ENCODE measurements around the gene CDH15. TPM values are rescaled to one million over a fixed set of nuclear protein-coding genes. Genes with fewer than 3 reads are reported as not detected.
A peak's percentile ranks its signal among the peaks of the same experiment; 100 is the strongest.

CDH15 gene
- total and polyA plus RNA-seq, 9 of the 15 experiments (the other 6 are each of a cell fraction or from before 2014, with no cell fraction given) = 0.07 to 0.18 TPM; not detected in 7

DNA sequence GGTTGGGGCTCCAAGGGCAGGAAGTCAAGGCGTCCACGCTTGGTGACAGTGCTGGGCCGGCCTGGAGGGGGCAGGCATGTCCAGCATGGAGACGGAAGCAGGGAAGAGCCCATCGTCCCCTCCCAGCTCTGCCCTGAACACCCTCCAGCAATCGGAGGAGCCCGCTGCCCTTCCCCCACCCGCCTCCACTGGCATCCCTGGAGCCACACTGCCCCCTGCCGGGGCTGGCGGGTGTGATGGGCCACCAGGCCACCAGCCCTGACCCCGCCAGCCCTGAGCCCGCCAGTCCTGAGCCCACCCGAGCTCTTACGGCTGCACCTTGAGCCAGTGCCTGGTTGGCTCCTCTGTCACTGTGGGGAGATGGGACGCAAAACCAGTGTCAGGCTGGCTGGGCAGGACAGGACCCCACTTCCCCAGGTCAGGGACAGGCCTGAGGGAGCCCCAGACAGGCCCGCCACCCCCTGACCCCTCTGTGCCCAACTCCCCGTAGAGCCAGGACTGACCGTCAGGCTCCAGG, 4.1 kb upstream of the CDH15 start (continued):
- TF ChIP-seq, protein P1, sequence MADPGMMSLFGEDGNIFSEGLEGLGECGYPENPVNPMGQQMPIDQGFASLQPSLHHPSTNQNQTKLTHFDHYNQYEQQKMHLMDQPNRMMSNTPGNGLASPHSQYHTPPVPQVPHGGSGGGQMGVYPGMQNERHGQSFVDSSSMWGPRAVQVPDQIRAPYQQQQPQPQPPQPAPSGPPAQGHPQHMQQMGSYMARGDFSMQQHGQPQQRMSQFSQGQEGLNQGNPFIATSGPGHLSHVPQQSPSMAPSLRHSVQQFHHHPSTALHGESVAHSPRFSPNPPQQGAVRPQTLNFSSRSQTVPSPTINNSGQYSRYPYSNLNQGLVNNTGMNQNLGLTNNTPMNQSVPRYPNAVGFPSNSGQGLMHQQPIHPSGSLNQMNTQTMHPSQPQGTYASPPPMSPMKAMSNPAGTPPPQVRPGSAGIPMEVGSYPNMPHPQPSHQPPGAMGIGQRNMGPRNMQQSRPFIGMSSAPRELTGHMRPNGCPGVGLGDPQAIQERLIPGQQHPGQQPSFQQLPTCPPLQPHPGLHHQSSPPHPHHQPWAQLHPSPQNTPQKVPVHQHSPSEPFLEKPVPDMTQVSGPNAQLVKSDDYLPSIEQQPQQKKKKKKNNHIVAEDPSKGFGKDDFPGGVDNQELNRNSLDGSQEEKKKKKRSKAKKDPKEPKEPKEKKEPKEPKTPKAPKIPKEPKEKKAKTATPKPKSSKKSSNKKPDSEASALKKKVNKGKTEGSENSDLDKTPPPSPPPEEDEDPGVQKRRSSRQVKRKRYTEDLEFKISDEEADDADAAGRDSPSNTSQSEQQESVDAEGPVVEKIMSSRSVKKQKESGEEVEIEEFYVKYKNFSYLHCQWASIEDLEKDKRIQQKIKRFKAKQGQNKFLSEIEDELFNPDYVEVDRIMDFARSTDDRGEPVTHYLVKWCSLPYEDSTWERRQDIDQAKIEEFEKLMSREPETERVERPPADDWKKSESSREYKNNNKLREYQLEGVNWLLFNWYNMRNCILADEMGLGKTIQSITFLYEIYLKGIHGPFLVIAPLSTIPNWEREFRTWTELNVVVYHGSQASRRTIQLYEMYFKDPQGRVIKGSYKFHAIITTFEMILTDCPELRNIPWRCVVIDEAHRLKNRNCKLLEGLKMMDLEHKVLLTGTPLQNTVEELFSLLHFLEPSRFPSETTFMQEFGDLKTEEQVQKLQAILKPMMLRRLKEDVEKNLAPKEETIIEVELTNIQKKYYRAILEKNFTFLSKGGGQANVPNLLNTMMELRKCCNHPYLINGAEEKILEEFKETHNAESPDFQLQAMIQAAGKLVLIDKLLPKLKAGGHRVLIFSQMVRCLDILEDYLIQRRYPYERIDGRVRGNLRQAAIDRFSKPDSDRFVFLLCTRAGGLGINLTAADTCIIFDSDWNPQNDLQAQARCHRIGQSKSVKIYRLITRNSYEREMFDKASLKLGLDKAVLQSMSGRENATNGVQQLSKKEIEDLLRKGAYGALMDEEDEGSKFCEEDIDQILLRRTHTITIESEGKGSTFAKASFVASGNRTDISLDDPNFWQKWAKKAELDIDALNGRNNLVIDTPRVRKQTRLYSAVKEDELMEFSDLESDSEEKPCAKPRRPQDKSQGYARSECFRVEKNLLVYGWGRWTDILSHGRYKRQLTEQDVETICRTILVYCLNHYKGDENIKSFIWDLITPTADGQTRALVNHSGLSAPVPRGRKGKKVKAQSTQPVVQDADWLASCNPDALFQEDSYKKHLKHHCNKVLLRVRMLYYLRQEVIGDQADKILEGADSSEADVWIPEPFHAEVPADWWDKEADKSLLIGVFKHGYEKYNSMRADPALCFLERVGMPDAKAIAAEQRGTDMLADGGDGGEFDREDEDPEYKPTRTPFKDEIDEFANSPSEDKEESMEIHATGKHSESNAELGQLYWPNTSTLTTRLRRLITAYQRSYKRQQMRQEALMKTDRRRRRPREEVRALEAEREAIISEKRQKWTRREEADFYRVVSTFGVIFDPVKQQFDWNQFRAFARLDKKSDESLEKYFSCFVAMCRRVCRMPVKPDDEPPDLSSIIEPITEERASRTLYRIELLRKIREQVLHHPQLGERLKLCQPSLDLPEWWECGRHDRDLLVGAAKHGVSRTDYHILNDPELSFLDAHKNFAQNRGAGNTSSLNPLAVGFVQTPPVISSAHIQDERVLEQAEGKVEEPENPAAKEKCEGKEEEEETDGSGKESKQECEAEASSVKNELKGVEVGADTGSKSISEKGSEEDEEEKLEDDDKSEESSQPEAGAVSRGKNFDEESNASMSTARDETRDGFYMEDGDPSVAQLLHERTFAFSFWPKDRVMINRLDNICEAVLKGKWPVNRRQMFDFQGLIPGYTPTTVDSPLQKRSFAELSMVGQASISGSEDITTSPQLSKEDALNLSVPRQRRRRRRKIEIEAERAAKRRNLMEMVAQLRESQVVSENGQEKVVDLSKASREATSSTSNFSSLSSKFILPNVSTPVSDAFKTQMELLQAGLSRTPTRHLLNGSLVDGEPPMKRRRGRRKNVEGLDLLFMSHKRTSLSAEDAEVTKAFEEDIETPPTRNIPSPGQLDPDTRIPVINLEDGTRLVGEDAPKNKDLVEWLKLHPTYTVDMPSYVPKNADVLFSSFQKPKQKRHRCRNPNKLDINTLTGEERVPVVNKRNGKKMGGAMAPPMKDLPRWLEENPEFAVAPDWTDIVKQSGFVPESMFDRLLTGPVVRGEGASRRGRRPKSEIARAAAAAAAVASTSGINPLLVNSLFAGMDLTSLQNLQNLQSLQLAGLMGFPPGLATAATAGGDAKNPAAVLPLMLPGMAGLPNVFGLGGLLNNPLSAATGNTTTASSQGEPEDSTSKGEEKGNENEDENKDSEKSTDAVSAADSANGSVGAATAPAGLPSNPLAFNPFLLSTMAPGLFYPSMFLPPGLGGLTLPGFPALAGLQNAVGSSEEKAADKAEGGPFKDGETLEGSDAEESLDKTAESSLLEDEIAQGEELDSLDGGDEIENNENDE (IDR thresholded peaks at IDR 0.05; ENCODE audit: low read depth, low read length) = no peak
- TF ChIP-seq ESRRB (CRISPR knock-in tag; IDR thresholded peaks at IDR 0.05; ENCODE audit: borderline replicate concordance) (no peak), GTF2A2 (tag; IDR thresholded peaks at IDR 0.05) (no peak), MYBL2 (IDR thresholded peaks at IDR 0.05; ENCODE audit: low read depth) (no peak), MYBL2 (CRISPR knock-in tag; IDR thresholded peaks at IDR 0.05; ENCODE audit: borderline replicate concordance) (no peak), ZBTB1 (CRISPR knock-in tag; IDR thresholded peaks at IDR 0.05; ENCODE audit: borderline replicate concordance, low read depth) (no peak), ZNF253 (CRISPR knock-in tag; conservative IDR thresholded peaks at IDR 0.05) (no peak), HMGN3 (IDR thresholded peaks at IDR 0.05; ENCODE audit: borderline replicate concordance, extremely low read depth, insufficient read length, low read depth, low read length) (peak; percentile 76), ZNF274 (IDR thresholded peaks at IDR 0.05; ENCODE audit: borderline replicate concordance, low read depth, low read length) (no peak), ELF1 (tag; IDR thresholded peaks at IDR 0.05) (0 out of 2 replicates have a peak, but pooled peaks have one; percentile 36), ZNF311 (CRISPR knock-in tag; IDR thresholded peaks at IDR 0.05) (no peak), ZBTB17 (CRISPR knock-in tag; IDR thresholded peaks at IDR 0.05) (no peak)
- TF ChIP-seq, protein P2, sequence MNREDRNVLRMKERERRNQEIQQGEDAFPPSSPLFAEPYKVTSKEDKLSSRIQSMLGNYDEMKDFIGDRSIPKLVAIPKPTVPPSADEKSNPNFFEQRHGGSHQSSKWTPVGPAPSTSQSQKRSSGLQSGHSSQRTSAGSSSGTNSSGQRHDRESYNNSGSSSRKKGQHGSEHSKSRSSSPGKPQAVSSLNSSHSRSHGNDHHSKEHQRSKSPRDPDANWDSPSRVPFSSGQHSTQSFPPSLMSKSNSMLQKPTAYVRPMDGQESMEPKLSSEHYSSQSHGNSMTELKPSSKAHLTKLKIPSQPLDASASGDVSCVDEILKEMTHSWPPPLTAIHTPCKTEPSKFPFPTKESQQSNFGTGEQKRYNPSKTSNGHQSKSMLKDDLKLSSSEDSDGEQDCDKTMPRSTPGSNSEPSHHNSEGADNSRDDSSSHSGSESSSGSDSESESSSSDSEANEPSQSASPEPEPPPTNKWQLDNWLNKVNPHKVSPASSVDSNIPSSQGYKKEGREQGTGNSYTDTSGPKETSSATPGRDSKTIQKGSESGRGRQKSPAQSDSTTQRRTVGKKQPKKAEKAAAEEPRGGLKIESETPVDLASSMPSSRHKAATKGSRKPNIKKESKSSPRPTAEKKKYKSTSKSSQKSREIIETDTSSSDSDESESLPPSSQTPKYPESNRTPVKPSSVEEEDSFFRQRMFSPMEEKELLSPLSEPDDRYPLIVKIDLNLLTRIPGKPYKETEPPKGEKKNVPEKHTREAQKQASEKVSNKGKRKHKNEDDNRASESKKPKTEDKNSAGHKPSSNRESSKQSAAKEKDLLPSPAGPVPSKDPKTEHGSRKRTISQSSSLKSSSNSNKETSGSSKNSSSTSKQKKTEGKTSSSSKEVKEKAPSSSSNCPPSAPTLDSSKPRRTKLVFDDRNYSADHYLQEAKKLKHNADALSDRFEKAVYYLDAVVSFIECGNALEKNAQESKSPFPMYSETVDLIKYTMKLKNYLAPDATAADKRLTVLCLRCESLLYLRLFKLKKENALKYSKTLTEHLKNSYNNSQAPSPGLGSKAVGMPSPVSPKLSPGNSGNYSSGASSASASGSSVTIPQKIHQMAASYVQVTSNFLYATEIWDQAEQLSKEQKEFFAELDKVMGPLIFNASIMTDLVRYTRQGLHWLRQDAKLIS (CRISPR knock-in tag; IDR thresholded peaks at IDR 0.05) = peak; percentile 88; the same call in 1 of the 2 replicates

Measured in K562 (cell line).